Measurements from ENCODE around the gene PFKFB4. TPM values are rescaled to one million over a fixed set of nuclear protein-coding genes. Genes with fewer than 3 reads are reported as not detected.
A peak's percentile ranks its signal among the peaks of the same experiment; 100 is the strongest.

PFKFB4 gene
- total RNA-seq, 1 donor from 2014 or later: 22.0 TPM

- FAIRE-seq (no peak), DNase-seq (ENCODE audit: low spot score in 2 of 2) (peak; percentile 66 to 91)
Observed at GRCh38 chr3:48472923-48473616, 83.5 kb downstream of the PFKFB4 start.

GRCh38 chr3:48472673-48472922 lies 84.0 kb downstream of the PFKFB4 start:
- no peak for FAIRE-seq

GRCh38 chr3:48470286-48470685 lies 86.3 kb downstream of the PFKFB4 start:
- FAIRE-seq (no peak), DNase-seq (ENCODE audit: low spot score in 2 of 2) (no peak)

More at GRCh38 chr3:48472673-48472922, 84.0 kb downstream of the PFKFB4 start:
- DNase-seq (ENCODE audit: low spot score in 2 of 2): peak in 1 of 2 donors; percentile 37

GRCh38 chr3:48469046-48469915 lies 87.3 kb downstream of the PFKFB4 start:
- FAIRE-seq (no peak), DNase-seq (ENCODE audit: low spot score in 2 of 2) (no peak)

GRCh38 chr3:48468329-48468731 lies 88.3 kb downstream of the PFKFB4 start:
- DNase-seq (ENCODE audit: low spot score in 2 of 2): no peak
- no peak for FAIRE-seq

Small RNA genes lying within 50 kb of the gene (small RNA-seq; reads per million reads assigned to genes)
- not detected for gene MIR6823

Other genes with a start within 250 kb of the PFKFB4 start
- not detected for gene SPINK8, start 223.1 kb downstream of the PFKFB4 start, total RNA-seq
- gene FBXW12, start 184.6 kb downstream of the PFKFB4 start, total RNA-seq: 1.6 TPM
- 32.2 TPM for gene PLXNB1, start 126.7 kb downstream of the PFKFB4 start, total RNA-seq
- 12.6 TPM for gene CCDC51, start 116.7 kb downstream of the PFKFB4 start, total RNA-seq
- gene TMA7, start 116.5 kb downstream of the PFKFB4 start, total RNA-seq: 99.9 TPM
- gene ATRIP, start 110.1 kb downstream of the PFKFB4 start, total RNA-seq: 7.3 TPM
- gene SHISA5, start 52.6 kb downstream of the PFKFB4 start, total RNA-seq: 81.1 TPM
- gene UCN2, start 7.0 kb upstream of the PFKFB4 start, total RNA-seq: not detected
- 1.2 TPM for gene COL7A1, start 38.5 kb upstream of the PFKFB4 start, total RNA-seq
- 149 TPM for gene UQCRC1, start 52.8 kb upstream of the PFKFB4 start, total RNA-seq
- not detected for gene TMEM89, start 65.0 kb upstream of the PFKFB4 start, total RNA-seq
- gene SLC26A6, start 78.7 kb upstream of the PFKFB4 start, total RNA-seq: 4.1 TPM
- 27.7 TPM for gene CELSR3, start 106.1 kb upstream of the PFKFB4 start, total RNA-seq
- gene NCKIPSD, start 129.1 kb upstream of the PFKFB4 start, total RNA-seq: 6.1 TPM
- 94.2 TPM for gene IP6K2, start 160.4 kb upstream of the PFKFB4 start, total RNA-seq